Body of pancreas (tissue), 4 donors: ENCODE data around the gene JAKMIP3.

ENCODE experiments used
- CTCF ChIP-seq, 7 experiments: fragments of 450-650 bp in 4 of 7; fragments of 200-600 bp in 3 of 7; sonication (generic) in 3 of 7; IDR thresholded peaks; one replicate each; pipeline ENCODE4 v1.5.1; 2016 to 2019; ENCODE audit warnings: antibody characterized with exemption in 7 of 7
- POLR2A ChIP-seq, 3 donors: fragments of 450-650 bp; IDR thresholded peaks; one replicate each; pipeline ENCODE4 v1.6.1; 2016; ENCODE audit warnings: antibody characterized with exemption in 3 of 3, mild to moderate bottlenecking in 2 of 3

- TF ChIP-seq CTCF (IDR thresholded peaks at IDR 0.05) (no peak), POLR2A (IDR thresholded peaks at IDR 0.05) (no peak)
These were observed 32.1 kb upstream of the JAKMIP3 start for GRCh38 chr10:132033632-132034031.
